H1 (cell line): ENCODE results near the gene LMAN1. TPM values are rescaled to one million over a fixed set of nuclear protein-coding genes. Genes with fewer than 3 reads are reported as not detected.
A peak's percentile ranks its signal among the peaks of the same experiment; 100 is the strongest.

Source experiments
- CTCF ChIA-PET: fragments of 300-600 bp; sonication (Branson Sonifier 250); formaldehyde crosslinking; loops from one replicate; lab custom pipeline; 2021; ENCODE audit not compliant: partially characterized antibody; lab: Charles Lee
- POLR2A ChIA-PET: fragments of 300-600 bp; sonication (Branson Sonifier 250); formaldehyde crosslinking; loops from one replicate; lab custom pipeline; 2021; ENCODE audit warnings: inconsistent platforms; ENCODE audit not compliant: partially characterized antibody; lab: Charles Lee
- DNase-seq, 2 experiments: peaks; one replicate each; pipeline versions ENCODE4 v3.0.0 to v3.0.0-alpha.2; 2010 to 2022; ENCODE audit warnings: low spot score in 2 of 2, low read depth in 1 of 2, mixed read lengths in 1 of 2
- FAIRE-seq: peaks from 2 replicates; lab custom pipeline; 2011; peaks lifted over from hg19 to GRCh38; lab: Jason Lieb, UNC
- H2AFZ ChIP-seq: 2 replicates; pipeline ENCODE4 v1.8.1; 2012; ENCODE audit warnings: low read length, inconsistent platforms
- H2AK5ac ChIP-seq: 2 replicates; pipeline ENCODE4 v1.6.1; 2013; ENCODE audit warnings: low read depth, low read length
- H2BK120ac ChIP-seq: replicated peaks from 2 replicates; pipeline ENCODE3; 2013; ENCODE audit warnings: low read depth, low read length, inconsistent platforms
- H2BK12ac ChIP-seq: 2 replicates; pipeline ENCODE4 v1.6.1; 2013; ENCODE audit warnings: low read depth, low read length
- H2BK15ac ChIP-seq: 2 replicates; pipeline ENCODE4 v1.6.1; 2013; ENCODE audit warnings: low read length
- H2BK20ac ChIP-seq: 2 replicates; pipeline ENCODE4 v1.6.1; 2013; ENCODE audit warnings: low read length
- H2BK5ac ChIP-seq: 2 replicates; pipeline ENCODE4 v1.6.1; 2013; ENCODE audit warnings: low read depth, low read length
- H3K14ac ChIP-seq: 2 replicates; pipeline ENCODE4 v1.6.1; 2013; ENCODE audit warnings: inconsistent platforms; ENCODE audit not compliant: insufficient read length
- H3K18ac ChIP-seq: 2 replicates; pipeline ENCODE4 v1.6.1; 2013; ENCODE audit warnings: low read length; ENCODE audit errors: extremely low read depth
- H3K23ac ChIP-seq: 2 replicates; pipeline ENCODE4 v1.6.1; 2013; ENCODE audit warnings: inconsistent platforms; ENCODE audit not compliant: insufficient read length
- H3K23me2 ChIP-seq: 2 replicates; pipeline ENCODE4 v1.6.1; 2013; ENCODE audit warnings: low read depth, low read length
- H3K27ac ChIP-seq: 2 replicates; pipeline ENCODE4 v1.6.1; 2011; ENCODE audit warnings: low read depth, low read length, inconsistent platforms
- H3K27me3 ChIP-seq, 4 experiments: replicated peaks in 1 of 4; 1 replicate in 1 of 4; 2 replicates in 3 of 4; pipeline versions ENCODE4 v1.6.1 to v1.8.1; 2011 to 2013; ENCODE audit warnings: low read length in 3 of 4, mild to moderate bottlenecking in 3 of 4, inconsistent platforms in 2 of 4, mixed read lengths in 2 of 4, moderate library complexity in 1 of 4; ENCODE audit not compliant: control insufficient read depth in 3 of 4, insufficient read depth in 3 of 4; ENCODE audit errors: extremely low read depth in 1 of 4
- H3K36me3 ChIP-seq, 4 experiments: 2 replicates each; pipeline versions ENCODE4 v1.6.1 to v1.8.1; 2011 to 2013; ENCODE audit warnings: mild to moderate bottlenecking in 4 of 4, low read length in 3 of 4, moderate library complexity in 2 of 4, control low read depth in 1 of 4, inconsistent platforms in 1 of 4; ENCODE audit not compliant: insufficient read depth in 4 of 4, control insufficient read depth in 2 of 4
- H3K4ac ChIP-seq: replicated peaks from 2 replicates; pipeline ENCODE3; 2013; ENCODE audit warnings: low read length, low read depth, mixed read lengths, inconsistent platforms; ENCODE audit not compliant: insufficient read length
- H3K4me1 ChIP-seq, 4 experiments: replicated peaks in 1 of 4; 1 replicate in 1 of 4; 2 replicates in 3 of 4; pipeline versions ENCODE4 v1.6.1 to v1.8.1; 2011 to 2013; ENCODE audit warnings: low read length in 3 of 4, inconsistent platforms in 2 of 4, mixed read lengths in 1 of 4; ENCODE audit not compliant: insufficient read depth in 4 of 4, control insufficient read depth in 3 of 4
- H3K4me2 ChIP-seq, 2 experiments: 2 replicates each; pipeline versions ENCODE4 v1.6.1 to v1.8.1; 2011 to 2013; ENCODE audit warnings: low read depth in 2 of 2, low read length in 2 of 2, control low read depth in 1 of 2, inconsistent platforms in 1 of 2, mild to moderate bottlenecking in 1 of 2; ENCODE audit not compliant: insufficient read depth in 1 of 2
- H3K4me3 ChIP-seq, 4 experiments: fragments of 200-600, 300-600 bp in 1 of 4; sonication (generic), shearing (Covaris generic), sonication (Bioruptor Twin) in 1 of 4; 2 replicates each; pipeline versions ENCODE4 v1.5.1 to v1.8.1; 2011 to 2016; ENCODE audit warnings: low read length in 4 of 4, low read depth in 3 of 4, control low read depth in 2 of 4, inconsistent platforms in 2 of 4, mild to moderate bottlenecking in 2 of 4, mixed read lengths in 1 of 4, moderate library complexity in 1 of 4; ENCODE audit not compliant: insufficient read depth in 2 of 4; ENCODE audit errors: extremely low read depth in 1 of 4
- H3K56ac ChIP-seq: replicated peaks from 2 replicates; pipeline ENCODE3; 2013; ENCODE audit warnings: low read depth, mild to moderate bottlenecking, mixed read lengths, low read length, inconsistent platforms; ENCODE audit not compliant: insufficient read length
- H3K79me1 ChIP-seq: 2 replicates; pipeline ENCODE4 v1.6.1; 2013; ENCODE audit warnings: low read depth, low read length, control low read depth
- H3K79me2 ChIP-seq, 2 experiments: 2 replicates each; pipeline versions ENCODE4 v1.6.1 to v1.8.1; 2012 to 2013; ENCODE audit warnings: low read length in 2 of 2, mild to moderate bottlenecking in 2 of 2, inconsistent platforms in 1 of 2; ENCODE audit not compliant: insufficient read depth in 2 of 2, control insufficient read depth in 1 of 2
- H3K9ac ChIP-seq, 4 experiments: replicated peaks in 1 of 4; 1 replicate in 1 of 4; 2 replicates in 3 of 4; pipeline versions ENCODE4 v1.6.1 to v1.8.1; 2011 to 2013; ENCODE audit warnings: low read depth in 3 of 4, low read length in 3 of 4, control low read depth in 2 of 4, mild to moderate bottlenecking in 2 of 4, moderate library complexity in 2 of 4, inconsistent platforms in 1 of 4; ENCODE audit errors: extremely low read depth in 1 of 4
- H3K9me3 ChIP-seq, 2 experiments: 2 replicates each; pipeline versions ENCODE4 v1.6.1 to v1.8.1; 2012 to 2013; ENCODE audit warnings: mild to moderate bottlenecking in 2 of 2, moderate library complexity in 2 of 2, control low read depth in 1 of 2, inconsistent platforms in 1 of 2, low read depth in 1 of 2, low read length in 1 of 2, mixed read lengths in 1 of 2; ENCODE audit not compliant: insufficient read depth in 2 of 2
- H4K20me1 ChIP-seq, 2 experiments: replicated peaks in 1 of 2; 2 replicates each; pipeline versions ENCODE3 to v1.8.1; 2011 to 2013; ENCODE audit warnings: inconsistent platforms in 2 of 2, low read length in 2 of 2, mild to moderate bottlenecking in 1 of 2; ENCODE audit not compliant: insufficient read depth in 2 of 2, control insufficient read depth in 1 of 2
- H4K5ac ChIP-seq: 2 replicates; pipeline ENCODE4 v1.6.1; 2013; ENCODE audit warnings: low read length, low read depth, mixed read lengths, inconsistent platforms; ENCODE audit not compliant: insufficient read length
- H4K8ac ChIP-seq: 2 replicates; pipeline ENCODE4 v1.8.0; 2013; ENCODE audit warnings: mild to moderate bottlenecking, moderate library complexity, low read length, inconsistent platforms; ENCODE audit not compliant: insufficient read depth; ENCODE audit errors: extremely low read depth
- H4K91ac ChIP-seq: replicated peaks from 2 replicates; pipeline ENCODE3; 2013; ENCODE audit warnings: low read length, mixed read lengths, inconsistent platforms; ENCODE audit not compliant: insufficient read length
- BRCA1 ChIP-seq: IDR thresholded peaks from 2 replicates; pipeline ENCODE4 v1.6.1; 2012; ENCODE audit warnings: low read depth, low read length, improper control_type of control experiment
- NANOG ChIP-seq: IDR thresholded peaks from 2 replicates; pipeline ENCODE4 v1.6.1; 2011; ENCODE audit warnings: low read length, low read depth, mild to moderate bottlenecking, inconsistent platforms; ENCODE audit not compliant: insufficient read depth, poor library complexity, severe bottlenecking
- RAD21 ChIP-seq, 2 experiments: IDR thresholded peaks in 1 of 2; conservative IDR thresholded peaks in 1 of 2; 2 replicates each; pipeline ENCODE4 v1.6.1; 2011; ENCODE audit warnings: low read depth in 2 of 2, low read length in 2 of 2, improper control_type of control experiment in 1 of 2, inconsistent platforms in 1 of 2, mild to moderate bottlenecking in 1 of 2, moderate library complexity in 1 of 2
- SP2 ChIP-seq: IDR thresholded peaks from 2 replicates; pipeline ENCODE4 v1.6.1; 2012; ENCODE audit warnings: mild to moderate bottlenecking, low read length, inconsistent platforms
- WGBS, 2 experiments: shearing (Covaris generic) in 1 of 2; methylation state at CpG; one replicate each; pipeline versions ENCODE4 v1.1.6 to v1.1.7; 2013 to 2015; ENCODE audit warnings: low lambda C conversion rate in 2 of 2, mixed read lengths in 2 of 2, inconsistent platforms in 1 of 2, low coverage in 1 of 2, missing lambda C conversion rate in 1 of 2; ENCODE audit not compliant: insufficient replicate concordance in 2 of 2, insufficient coverage in 1 of 2, insufficient read length in 1 of 2; ENCODE audit errors: extremely low coverage in 1 of 2, missing lambda C conversion rate in 1 of 2; 5-methylcytosine and 5-hydroxymethylcytosine counted together
- polyA plus RNA-seq, 7 experiments: library from polyadenylated mRNA; depleted of rRNA in 3 of 7; stranded (reverse) in 5 of 7; unstranded in 2 of 7; fragments of >200 nt in 5 of 7; fragments of 200-250 nt in 2 of 7; gene quantifications; 1 replicate in 5 of 7; 2 replicates in 1 of 7; 4 replicates in 1 of 7; pipeline versions ENCODE4 v1.2.1 to v1.2.3, GENCODE V29; 2011 to 2013; ENCODE audit warnings: missing spikeins in 2 of 7, mixed read lengths in 2 of 7
- total RNA-seq: library from RNA; stranded (reverse); fragmentation: NEBNext Ultra II Directional; extraction: Animal tissue kit (Norgen Biotek cat#: 25700); gene quantifications from 2 replicates; pipeline ENCODE4 v1.2.1, GENCODE V29; 2021

The LMAN1 gene
- total and polyA plus RNA-seq, 2 of the 8 experiments (the other 6 are each of a cell fraction or from before 2014, with no cell fraction given): 20.3 to 73.6 TPM

- WGBS, 2 experiments: 46% methylated on average over 8 of the region's 8 CpGs; no CpG with 5 or more reads in 1 of the 2 experiments
- H3K9ac ChIP-seq: no peak overlapping the region
- no peak overlapping the region for H3K56ac ChIP-seq
- H3K4me1 ChIP-seq: peaks cover 0 to 3% (median 2%) of the 10 kb centered on the region in 4 experiments; a peak in 2 of 7 replicates
- no peak overlapping the region for H4K91ac ChIP-seq
- H3K23ac ChIP-seq: no peak overlapping the region
- H3K23me2 ChIP-seq: no peaks in the 10 kb centered on the region
- H2BK5ac ChIP-seq: no peak overlapping the region
- H4K8ac ChIP-seq: no peak overlapping the region
- H3K79me2 ChIP-seq: no peaks in the 10 kb centered on the region
- no peak overlapping the region for H3K4me3 ChIP-seq
- no peak overlapping the region for H2AK5ac ChIP-seq
- no peak overlapping the region for H3K4ac ChIP-seq
- TF ChIP-seq BRCA1 (no peak), NANOG (peak; percentile 95), RAD21 (IDR thresholded peaks at IDR 0.05 in 1 of 2, conservative IDR thresholded peaks at IDR 0.05 in 1 of 2; ENCODE audit: low read depth in 2 of 2, low read length in 2 of 2) (no peak), SP2 (no peak)
- no peaks in the 10 kb centered on the region for H4K20me1 ChIP-seq
- no peak overlapping the region for H2BK15ac ChIP-seq
- H2BK120ac ChIP-seq: no peak overlapping the region
- H2AFZ ChIP-seq: no peak overlapping the region; the same call in 1 of the 2 replicates
- no peak overlapping the region for H2BK20ac ChIP-seq
- no peak overlapping the region for H4K5ac ChIP-seq
- no peak overlapping the region for H3K14ac ChIP-seq
- no peak overlapping the region for H2BK12ac ChIP-seq
- H3K4me2 ChIP-seq: peak overlapping the region; percentile 22 to 31; a peak in 2 of 4 replicates
- H3K9me3 ChIP-seq: no peaks in the 10 kb centered on the region; a peak in 1 of 4 replicates
- POLR2A ChIA-PET: interaction anchor here (1.4 kb wide), 1 partner anchor 15 kb away, joined by 3 read pairs; no protein-coding TSS in a partner anchor
- DNase-seq (peak in 1 of 2 experiments; percentile 33), FAIRE-seq (no peak)
- no peaks in the 10 kb centered on the region for H3K79me1 ChIP-seq
- H3K27ac ChIP-seq: no peak overlapping the region
- no peaks in the 10 kb centered on the region for H3K36me3 ChIP-seq
- peaks cover 0 to 16% (median 4%) of the 10 kb centered on the region in 4 experiments; a peak in 5 of 7 replicates for H3K27me3 ChIP-seq
- CTCF ChIA-PET: interaction anchor here (0.7 to 8.9 kb wide), 6 partner anchors 9 to 138 kb away, joined by 3 to 64 read pairs (median 4); no protein-coding TSS in a partner anchor
- no peak overlapping the region for H3K18ac ChIP-seq
These were observed 28.0 kb upstream of the LMAN1 start for GRCh38 chr18:59386909-59387686.
